Stimulated activated CD4-positive, alpha-beta T cell treated with anti-CD3 and anti-CD28 coated beads, Interleukin-15, amount 100 ng/mL, for 48 hours (primary cell): ENCODE results near the gene CYTH1.
"Not testable (repeated sequence)": the region's sequence is repeated elsewhere in the genome, so short reads cannot be mapped to it uniquely, and the experiment has no call there.

Source experiments
- DNase-seq, 2 donors: peaks; one replicate each; pipeline ENCODE4 v3.0.0-alpha.2; 2020; ENCODE audit warnings: low read depth in 2 of 2

Gene CYTH1

GRCh38 chr17:78787444-78787843, 5.4 kb upstream of the CYTH1 start:
- DNase-seq, result no peak

GRCh38 chr17:78785663-78786057, 3.6 kb upstream of the CYTH1 start:
- DNase-seq, result no peak

- no peak for DNase-seq
Measured at GRCh38 chr17:78785011-78785662, 3.1 kb upstream of the CYTH1 start.

DNA sequence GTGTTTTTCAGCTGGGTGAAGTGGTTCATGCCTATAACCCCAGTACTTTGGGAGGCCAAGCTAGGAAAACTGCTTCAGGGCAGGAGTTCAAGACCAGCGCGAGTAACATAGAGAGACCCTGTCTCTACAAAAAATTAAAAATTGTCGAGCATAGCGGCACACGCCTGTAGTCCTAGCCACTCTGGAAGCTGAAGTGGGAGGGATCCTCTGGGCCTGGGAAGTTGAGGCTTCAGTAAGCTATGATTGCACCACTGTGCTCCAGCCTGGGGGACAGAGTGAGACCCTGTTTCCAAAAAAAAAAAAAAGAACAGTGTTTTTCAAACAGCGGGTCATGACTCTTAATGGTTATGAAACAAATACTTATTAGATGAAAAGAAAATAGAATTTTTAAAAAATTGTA, 2.3 kb upstream of the CYTH1 start:
- no peak for DNase-seq

- DNase-seq, result no peak
Measured at GRCh38 chr17:78783711-78784324, 1.7 kb upstream of the CYTH1 start.

DNA sequence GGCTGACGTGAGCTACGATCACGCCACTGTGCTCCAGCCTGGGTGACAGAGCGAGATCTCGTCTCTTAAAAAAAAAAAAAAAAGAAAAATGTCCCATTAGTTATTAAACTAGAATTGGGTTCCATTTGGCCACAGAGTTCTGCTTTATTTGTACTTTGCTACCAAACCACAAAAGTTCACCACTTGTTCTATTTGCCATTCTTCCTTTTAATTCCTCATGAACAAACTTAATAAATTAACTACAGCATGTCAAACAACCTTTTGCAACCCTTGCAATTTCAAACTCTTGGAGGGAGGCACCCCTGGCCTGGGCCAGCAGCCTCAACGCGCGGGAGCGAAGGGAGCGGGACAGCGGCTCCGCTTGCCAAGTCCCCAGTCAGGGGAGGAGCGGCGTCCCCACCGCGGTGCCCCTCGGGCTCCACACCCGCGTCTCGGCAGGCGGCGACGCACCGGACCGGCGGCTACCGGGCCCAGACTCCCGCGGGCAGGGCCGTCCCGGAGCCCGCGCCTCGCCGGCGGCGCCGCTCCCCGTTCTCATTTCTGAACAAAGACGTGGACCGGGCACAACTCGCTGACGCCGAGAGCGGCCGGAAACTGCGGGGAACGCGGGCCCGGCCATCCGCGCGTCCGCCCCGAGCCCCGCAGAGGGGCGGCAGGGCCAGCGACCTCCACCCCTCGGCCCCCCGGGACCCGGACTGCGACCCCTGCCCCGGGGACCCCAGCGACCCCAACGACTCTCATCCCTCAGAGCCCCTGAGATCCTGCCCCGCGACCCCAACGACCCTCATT, 775 bp downstream of the CYTH1 start:
- no peak for DNase-seq

DNA sequence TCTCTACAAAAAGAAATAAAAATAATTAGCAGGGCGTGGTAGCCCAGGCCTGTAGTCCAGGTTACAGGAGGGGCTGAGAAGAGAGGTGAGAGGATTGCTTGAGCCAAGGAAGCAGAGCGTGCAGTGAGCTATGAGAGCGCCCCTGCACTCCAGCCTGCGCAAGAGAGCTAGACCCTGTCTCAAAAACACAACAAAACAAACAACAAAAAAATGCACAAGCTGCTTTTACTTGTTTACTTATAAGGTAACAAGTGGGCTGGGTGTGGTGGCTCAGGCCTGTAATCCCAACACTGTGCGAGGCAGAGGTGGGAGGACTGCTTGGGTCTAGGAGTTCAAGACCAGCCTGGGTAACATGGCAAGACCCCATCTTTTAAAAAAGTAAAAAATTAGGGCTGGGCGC, 1.7 kb downstream of the CYTH1 start:
- DNase-seq, result no peak

DNA sequence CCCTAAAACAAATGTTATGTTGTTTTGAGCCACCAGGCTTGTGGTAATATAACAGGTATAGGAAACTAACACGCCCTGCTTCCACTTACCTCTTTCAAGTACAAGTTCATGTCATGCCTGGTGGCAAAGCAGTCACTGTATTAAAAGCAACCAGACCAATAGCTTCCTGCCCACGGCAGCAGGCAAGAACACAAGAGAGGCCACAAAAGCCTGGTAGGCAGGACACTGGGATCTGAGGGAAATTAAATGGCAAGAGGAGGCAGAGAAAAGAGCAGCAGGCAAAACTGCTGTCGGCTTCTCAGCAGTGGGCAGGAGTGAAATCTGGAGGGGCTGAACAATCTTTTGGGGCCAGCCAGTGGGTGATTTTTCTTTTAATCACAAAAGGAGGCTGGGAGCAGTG, 2.2 kb downstream of the CYTH1 start:
- DNase-seq, result no peak

DNA sequence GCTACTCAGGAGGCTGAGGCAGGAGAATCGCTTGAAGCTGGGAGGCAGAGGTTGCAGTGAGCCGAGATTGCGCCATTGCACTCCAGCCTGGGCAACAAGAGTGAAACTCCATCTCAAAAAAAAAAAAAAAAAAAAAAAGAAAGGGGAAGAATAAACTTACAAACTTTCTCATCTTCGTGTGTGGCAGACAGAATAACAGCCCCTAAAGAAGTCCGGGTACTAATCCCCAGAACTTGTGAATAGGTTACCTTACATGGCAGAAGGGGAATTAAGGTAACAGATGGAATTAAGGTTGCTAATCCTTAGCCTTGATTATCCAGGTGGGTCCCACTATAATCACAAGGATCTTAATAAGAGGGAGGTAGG, 2.8 kb downstream of the CYTH1 start:
- DNase-seq, result not testable (repeated sequence)

DNA sequence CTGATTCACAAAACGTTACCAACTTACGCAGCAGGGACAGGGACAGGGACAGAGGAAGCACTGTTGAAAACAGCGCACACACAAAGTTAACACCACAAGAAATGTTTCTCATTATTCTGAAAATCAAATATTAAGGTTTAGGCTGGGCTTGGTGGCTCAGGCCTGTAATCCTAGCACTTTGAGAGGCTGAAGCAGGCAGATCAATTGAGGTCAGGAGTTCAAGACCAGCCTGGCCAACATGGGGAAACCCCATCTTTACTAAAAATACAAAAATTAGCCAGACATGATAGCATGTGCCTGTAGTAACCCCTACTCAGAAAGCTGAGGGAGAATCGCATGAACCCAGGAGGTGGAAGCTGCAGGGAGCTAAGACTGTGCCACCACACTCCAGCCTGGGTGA, 4.2 kb downstream of the CYTH1 start:
- DNase-seq, result no peak

- peak; percentile 66 to 68 for DNase-seq
Measured at GRCh38 chr17:78774956-78775571, 7.0 kb downstream of the CYTH1 start.

DNA sequence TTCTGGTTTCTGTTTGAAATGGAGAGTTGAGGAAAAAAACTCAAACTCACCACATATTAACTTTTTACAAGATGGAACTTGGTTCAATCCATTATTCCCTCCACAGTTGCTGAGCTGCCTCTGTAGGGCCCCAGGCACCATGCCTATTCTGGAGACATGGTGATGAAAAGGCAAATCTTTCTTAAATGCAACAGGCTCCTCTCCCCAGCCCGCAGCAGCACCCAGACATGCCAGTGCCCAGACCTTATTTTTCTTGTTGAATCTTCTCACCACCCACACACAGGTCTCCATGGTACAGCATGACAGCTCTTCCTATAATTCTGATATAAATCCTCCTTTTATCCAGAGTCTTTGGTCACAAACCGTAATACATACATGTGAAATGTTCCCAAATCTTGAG, 7.6 kb downstream of the CYTH1 start:
- no peak for DNase-seq

DNA sequence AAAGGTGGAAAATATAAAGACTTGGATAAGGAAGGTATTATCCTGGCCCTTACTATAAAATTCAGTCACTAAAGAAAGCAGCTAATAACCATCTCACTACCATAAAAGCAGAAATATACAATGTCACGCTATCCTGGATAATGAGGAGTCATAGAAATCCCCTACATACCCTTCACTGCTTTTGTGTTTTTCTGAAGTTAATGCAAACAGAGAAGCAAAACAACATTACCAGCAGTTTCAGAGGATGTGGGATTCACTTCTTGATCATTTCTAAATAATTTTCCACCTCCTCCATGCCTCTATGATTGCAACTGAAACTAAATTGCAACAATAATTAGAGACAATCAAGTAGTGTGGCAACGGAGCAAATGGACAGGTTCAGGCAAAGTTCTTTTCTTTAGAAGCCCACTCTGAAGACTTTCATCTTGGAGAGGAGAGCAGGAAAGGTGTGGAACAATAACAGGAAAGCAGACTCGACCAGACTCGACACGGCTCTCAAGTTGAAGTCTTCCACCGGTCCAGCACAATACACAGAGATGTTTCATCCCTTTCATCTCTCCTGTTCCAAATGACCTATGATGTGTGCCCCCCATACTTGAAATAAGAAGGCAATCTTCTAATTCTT, 10.2 kb downstream of the CYTH1 start:
- DNase-seq, result no peak

GRCh38 chr17:78769196-78769773, 12.8 kb downstream of the CYTH1 start:
- DNase-seq, result no peak

DNA sequence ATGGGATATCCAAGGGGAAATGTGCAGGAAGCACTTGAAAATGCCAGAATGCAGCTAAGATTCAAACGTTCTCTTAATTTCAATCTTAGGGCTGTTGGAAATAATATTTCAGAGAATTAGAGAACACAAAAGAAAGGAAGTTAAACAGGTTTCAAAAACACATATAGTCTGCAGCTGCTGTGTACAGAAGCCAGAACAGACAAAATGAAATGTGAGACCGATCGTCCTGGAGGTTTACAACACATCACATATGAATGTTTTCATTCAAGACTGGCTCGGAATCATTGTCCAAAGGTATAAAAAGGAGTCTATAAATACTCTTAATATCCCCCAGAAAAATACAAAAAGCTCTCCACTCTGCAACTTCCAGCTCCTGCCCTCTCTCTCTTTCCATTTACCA, 14.3 kb downstream of the CYTH1 start:
- DNase-seq, result no peak

- DNase-seq, result no peak
Measured at GRCh38 chr17:78766743-78767294, 15.3 kb downstream of the CYTH1 start.

DNA sequence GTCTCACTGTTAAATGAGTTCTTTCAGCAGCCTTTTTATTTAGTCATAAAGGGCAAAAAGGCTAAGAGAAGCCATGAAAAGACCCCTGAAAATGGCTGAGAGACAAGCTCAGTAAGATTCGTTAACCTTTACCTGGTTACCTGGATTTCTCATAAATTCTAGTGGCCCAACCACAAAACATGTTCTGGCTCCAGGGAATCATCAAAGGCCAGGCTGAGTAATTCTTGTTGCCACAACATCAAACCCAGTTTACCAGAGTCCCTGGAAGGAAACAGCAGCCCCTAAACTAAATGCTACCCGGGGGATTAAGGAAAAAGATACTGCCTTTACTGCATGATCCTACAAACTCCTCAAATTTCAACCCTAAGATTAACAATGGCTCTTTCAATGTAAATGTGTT, 15.8 kb downstream of the CYTH1 start:
- DNase-seq, result no peak

DNA sequence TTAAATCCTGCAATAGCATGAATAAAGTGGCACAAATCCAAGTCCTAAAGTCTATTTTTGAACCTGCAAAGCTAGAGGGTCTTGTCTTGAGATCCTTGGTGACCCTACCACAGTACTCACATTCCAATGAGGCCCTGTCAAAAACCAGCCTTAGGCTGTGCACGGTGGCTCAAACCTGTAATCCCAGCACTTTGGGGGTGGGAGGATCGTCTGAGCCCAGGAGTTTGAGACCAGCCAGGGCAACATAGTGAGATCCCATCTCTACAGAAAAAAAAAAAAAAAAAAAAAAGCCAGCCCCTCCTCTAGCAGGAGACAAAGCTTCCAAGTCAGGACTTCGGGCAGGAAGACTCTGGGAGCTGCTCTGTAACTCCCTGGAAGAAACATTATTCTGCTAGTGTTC, 16.3 kb downstream of the CYTH1 start:
- no peak for DNase-seq

DNA sequence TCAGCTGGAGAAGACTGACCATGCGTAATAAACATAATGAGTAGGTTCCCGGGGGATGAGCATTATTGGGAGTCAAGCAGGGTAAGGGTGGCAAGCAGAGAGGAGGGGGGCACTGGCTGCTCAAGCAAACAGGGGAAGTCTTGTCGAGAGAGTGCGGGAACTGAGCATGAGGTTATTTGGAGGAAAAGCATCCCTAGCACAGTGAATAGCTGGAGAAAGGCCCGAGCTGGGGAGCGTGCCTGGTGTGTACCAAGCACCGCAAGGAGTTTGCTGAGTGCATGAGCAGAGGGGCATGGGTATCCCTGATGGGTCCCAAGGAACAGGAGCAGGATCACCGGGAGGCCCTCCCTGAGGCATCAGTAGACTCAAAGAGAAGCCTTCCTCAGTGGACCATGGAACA, 17.2 kb downstream of the CYTH1 start:
- no peak for DNase-seq

GRCh38 chr17:78763561-78763960, 18.5 kb downstream of the CYTH1 start:
- DNase-seq, result no peak

DNA sequence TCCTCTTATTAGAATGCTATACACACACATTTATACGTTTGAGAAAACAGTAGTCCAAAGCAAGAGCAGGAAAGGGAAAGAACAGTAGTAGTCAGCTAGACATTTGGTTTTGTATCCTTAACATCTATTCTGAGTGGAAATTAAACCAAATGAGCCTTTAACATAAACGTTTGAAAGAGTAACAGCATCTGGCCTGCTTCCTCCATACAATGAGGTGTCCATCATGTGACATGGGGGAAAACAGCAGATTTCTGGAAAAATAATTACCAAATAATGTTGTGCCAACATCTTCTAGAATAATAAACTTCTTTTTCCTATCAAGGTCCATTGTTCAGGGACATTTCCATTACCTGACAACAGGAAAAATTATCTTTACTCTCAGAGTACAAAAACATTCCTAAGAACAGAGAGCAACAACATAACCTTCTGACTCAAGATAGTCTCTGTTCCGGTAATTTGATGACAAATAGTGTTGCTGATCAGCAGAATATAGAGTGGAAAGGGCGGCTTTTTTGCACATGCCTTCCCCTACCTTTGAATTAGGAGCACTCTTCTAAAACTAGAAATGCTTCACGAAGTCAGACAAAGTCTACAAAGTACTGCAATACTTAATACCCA, 20.2 kb downstream of the CYTH1 start:
- DNase-seq, result no peak
